Ammon's horn (tissue), 1 donor: Measurements from ENCODE around the gene IFI30.

Source experiments
- DNase-seq: peaks from one replicate; pipeline ENCODE4 v3.0.0-alpha.2; 2016; ENCODE audit warnings: low spot score

IFI30 gene

GRCh38 chr19:18171605-18172327 lies 1.8 kb upstream of the IFI30 start:
- no peak for DNase-seq

DNA sequence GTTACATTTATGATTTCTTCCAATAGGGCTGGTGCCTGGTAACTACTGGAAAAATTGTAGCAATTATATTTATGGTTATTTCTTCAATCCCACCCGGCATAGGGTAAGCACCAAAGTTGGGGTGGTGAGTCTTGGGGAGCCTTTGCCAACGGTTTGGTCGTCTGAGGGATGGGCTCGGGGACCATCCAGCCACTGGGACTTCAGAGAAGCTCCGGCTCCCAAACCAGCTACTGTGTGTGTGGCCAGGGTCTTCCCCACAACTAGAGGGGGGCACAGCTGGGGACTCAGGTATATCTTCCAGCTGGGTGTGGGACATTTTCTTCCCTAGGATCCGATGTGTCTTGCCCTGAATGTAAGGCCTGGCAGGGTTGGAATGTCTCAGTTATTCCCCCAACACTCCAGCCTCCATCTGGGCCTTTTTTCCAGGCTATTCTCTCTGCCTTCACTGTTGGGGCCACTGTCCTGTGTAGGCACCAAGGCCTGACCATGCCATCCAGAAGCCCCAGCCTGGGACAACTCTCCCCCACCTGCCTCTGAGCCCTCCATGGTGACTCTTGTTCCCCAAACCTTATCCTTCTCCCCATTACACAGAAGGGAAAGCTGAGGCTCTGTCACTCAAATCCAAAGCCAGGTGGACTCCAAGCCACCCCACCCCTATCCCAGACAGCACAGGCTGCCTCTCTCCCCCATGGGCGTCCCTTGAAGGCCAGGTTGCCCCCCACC lies 1.1 kb upstream of the IFI30 start:
- no peak for DNase-seq

GRCh38 chr19:18173054-18173571 lies 500 bp upstream of the IFI30 start:
- DNase-seq = no peak

DNA sequence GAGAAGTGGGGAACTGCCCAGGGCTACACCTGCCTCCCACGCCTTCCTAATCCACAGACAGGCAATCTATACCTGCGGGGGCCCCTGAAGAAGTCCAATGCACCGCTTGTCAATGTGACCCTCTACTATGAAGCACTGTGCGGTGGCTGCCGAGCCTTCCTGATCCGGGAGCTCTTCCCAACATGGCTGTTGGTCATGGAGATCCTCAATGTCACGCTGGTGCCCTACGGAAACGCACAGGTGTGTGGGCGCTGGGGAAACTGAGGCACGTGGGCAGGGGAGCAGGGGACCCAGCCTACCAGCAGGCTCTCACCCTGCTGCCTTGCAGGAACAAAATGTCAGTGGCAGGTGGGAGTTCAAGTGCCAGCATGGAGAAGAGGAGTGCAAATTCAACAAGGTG lies 1.4 kb downstream of the IFI30 start:
- no peak for DNase-seq

DNA sequence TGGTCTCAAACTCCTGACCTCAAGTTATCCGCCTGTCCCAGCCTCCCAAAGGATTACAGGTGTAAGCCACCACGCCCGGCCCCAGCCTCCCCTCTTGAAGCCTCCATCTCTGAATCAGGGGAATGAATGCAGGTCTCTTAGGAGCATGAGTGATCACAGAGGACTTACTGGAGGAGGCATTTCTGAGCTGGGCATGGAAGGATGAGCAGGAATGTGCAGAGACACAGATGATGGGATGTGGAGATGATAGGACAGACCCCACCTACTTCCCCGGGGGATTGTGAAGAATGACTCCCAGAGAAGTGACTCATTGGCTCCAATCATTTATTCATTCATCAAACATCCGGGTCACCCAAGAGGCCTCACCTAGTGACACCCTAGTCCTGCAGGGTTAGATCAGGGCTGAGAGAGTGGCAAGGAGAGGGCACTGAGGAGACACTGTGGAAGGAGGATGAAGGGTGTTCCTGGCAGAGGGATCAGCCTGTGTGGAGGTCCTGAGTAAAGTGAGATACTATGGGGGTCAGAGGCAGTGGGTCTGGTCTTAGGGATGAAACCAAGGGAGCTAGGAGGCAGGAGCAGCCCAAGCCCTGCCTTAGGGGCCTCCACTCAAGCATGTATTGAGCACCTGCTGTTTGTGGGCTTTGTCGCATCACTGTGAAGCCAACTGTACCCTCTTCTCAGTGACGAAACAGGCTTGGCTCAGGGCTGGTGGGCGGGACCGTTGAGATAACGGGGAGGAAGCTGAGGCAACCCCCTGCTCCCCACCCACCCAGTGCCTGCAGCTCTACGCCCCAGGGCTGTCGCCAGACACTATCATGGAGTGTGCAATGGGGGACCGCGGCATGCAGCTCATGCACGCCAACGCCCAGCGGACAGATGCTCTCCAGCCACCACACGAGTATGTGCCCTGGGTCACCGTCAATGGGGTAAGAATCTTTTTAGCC lies 3.0 kb downstream of the IFI30 start:
- no peak for DNase-seq

DNA sequence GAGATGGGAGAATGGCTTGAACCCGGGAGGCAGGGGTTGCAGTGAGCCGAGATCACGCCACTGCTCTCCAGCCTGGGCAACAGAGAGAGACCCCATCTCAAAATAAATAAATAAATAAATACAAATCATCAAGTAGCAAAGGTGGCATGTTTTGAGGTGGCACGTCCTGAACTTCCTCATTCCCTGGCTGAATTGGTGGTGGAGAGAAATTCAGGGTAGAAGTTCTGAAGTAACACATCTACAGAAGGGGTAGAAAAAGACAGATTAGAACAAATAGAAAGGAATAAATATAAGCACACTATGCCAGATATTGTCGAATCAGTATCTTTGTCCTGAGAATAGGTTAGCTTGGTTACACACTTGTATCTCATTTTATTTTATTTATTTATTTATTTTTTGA lies 6.3 kb downstream of the IFI30 start:
- DNase-seq = no peak

DNA sequence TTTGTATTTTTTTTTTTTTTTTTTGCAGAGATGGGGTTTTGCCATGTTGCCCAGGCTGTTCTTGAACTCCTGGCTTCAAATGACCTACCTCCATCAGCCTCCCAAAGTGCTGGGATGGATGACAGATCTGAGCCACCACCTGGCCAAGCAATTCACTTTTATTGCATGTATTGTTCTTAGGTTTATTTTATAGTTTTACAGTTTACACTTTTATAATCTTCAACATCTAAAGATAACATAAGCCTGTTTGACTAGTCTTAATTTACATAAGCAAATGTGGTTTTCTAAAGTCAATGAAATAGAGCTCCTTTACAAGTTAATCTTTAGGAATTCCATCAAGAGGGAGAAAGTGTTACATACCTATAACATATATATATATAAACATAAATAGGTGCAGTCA lies 9.9 kb downstream of the IFI30 start:
- no peak for DNase-seq

- DNase-seq = no peak
Observed at GRCh38 chr19:18185538-18185937, 11.9 kb downstream of the IFI30 start.

GRCh38 chr19:18190278-18190677 lies 16.7 kb downstream of the IFI30 start:
- no peak for DNase-seq

GRCh38 chr19:18191640-18192062 lies 18.0 kb downstream of the IFI30 start:
- DNase-seq = no peak

- DNase-seq = peak; percentile 100
Observed at GRCh38 chr19:18192673-18193387, 19.2 kb downstream of the IFI30 start, which contains the start of gene MPV17L2. TSS of gene MPV17L2 (plus strand) at chr19:18193218. CDS start at chr19:18193282, 64 bp downstream.

DNA sequence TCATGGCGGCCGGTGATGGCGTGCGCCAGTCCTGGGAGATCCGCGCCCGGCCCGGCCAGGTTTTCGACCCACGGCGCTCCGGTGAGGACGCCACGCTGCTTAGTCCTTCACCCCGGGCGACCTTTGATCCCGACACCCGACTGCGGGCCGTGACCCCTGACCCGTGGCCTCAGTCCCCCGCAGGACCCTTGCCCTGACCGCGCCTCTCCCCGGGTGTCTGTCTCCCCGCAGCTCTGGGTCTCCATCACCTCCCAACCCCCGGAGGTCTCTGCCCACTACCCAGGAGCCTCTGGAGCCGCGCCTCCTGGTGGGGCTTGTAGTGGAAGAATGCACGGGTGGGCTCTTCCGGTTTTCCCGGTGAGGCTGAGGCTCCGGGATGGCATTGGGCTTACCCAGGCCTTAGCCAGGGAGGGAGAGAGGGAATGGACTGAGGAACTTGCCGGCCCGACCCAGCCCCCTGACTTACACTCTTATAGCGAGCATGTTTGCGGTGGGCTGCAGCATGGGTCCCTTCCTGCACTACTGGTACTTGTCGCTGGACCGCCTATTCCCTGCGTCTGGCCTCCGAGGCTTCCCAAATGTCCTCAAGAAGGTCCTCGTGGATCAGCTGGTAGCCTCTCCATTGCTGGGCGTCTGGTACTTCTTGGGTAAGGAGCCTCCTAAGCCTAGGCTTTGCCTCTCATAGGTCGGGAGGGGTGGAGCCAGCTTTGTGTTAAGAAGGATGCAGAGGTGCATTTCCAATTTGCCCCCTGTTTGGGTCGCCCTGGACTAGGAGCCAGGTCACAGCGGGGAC lies 20.0 kb downstream of the IFI30 start:
- no peak for DNase-seq

DNA sequence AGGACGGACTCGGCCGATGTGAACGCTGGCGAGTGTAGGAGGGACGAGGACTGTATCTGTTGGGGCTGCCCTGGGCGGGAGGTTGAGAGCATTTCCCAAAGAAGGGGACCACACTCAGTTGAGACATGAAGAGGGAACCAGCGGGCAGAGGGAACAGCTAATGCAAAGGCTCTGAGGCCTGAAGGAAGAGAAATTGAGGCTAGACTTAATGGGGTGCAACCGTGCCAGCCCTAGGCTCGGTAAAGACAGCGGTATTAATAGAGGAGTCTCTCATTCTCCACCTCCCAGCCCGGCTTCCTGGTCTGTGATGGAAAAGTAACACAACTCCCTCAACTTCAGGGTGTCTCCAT lies 20.5 kb downstream of the IFI30 start:
- no peak for DNase-seq

- DNase-seq = no peak
Observed at GRCh38 chr19:18194554-18195238, 21.1 kb downstream of the IFI30 start.

DNA sequence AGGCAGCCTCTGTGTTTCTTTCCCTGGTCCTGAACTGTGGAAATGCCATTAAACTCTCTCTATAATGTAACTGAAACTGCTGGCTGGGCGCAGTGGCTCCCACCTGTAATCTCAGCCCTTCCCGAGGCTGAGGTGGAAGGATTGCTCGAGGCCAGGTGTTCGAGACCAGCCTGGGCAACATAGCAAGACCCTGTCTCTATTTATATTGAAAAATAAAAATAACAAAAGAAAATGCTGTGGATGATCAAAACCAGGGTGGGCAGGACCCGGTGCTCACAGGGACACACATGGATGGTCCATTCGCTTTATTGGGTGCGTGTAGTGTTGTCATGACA lies 22.9 kb downstream of the IFI30 start:
- no peak for DNase-seq

- DNase-seq = no peak
Observed at GRCh38 chr19:18197306-18197705, 23.7 kb downstream of the IFI30 start.

DNA sequence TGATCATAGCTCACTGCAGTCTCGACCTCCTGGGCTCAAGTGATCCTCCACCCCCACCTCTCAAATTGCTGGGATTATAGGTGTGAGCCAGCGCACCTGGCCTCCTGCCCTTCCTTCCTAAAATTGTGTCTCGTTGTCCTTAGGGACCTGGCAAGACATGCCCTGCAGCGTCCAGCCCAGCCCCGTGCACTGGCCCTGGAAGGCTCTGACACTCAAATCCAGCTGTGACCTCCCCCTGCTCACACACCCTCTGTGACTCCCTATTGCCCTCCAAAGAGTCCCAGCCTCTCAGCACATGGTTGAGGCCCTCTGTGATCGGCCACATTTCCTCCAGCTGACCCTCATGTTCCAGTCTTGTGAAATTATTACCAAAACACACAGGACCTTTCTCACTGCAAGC lies 24.3 kb downstream of the IFI30 start:
- no peak for DNase-seq

DNA sequence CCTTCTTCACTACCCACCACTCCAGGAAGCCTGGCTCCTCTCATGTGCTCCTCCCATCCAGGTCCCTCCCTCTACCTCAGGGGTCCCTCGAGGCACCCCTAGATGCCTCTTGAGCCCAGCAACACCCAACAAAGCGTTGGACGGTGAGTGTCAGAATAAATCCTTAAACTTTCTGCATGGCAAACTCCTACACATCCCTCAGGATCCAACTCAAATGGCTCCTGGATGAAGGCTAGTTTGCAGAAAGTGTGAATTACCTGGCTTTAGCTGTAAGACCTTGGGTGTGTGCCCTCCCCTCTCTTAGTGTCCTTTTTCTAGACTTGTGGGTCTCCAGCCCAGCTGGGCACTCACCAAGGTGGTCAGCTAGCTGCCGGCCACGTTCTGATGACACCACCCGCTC lies 24.8 kb downstream of the IFI30 start:
- no peak for DNase-seq

DNA sequence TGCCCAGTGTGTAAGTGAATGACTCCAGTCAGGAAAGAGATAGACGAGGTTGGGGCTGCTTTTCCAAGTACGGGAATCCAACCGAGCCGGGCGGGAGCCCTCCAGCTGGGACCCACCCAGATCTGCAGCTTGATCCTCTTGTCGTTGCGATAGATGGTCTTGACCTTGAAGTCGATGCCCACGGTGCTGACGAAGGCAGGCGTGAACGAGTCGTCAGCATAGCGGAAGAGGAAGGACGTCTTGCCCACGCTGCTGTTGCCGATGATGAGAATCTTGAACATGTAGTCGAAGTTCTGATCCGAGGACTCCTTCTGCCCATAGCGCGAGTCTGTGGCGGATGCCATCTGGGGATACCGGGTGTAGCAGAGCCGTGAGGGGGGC lies 28.8 kb downstream of the IFI30 start:
- peak; percentile 33 for DNase-seq

GRCh38 chr19:18202778-18203407 lies 29.3 kb downstream of the IFI30 start:
- DNase-seq = peak; percentile 50
